ENCODE measurements around the gene UMPS.

UMPS gene

GRCh38 chr3:124773351-124774326 is 43.4 kb downstream of the UMPS start:
- TF ChIP-seq ZNF26 (tag by site-specific recombination; IDR thresholded peaks at IDR 0.05), result no peak
- TF ChIP-seq ZNF561 (tag by site-specific recombination; IDR thresholded peaks at IDR 0.05; ENCODE audit: borderline replicate concordance), result no peak
- no peak for TF ChIP-seq BCL11B (tag by site-specific recombination; IDR thresholded peaks at IDR 0.05; ENCODE audit: low read depth)
- TF ChIP-seq ZNF362 (tag by site-specific recombination; IDR thresholded peaks at IDR 0.05), result no peak
- no peak for TF ChIP-seq ZFP37 (tag by site-specific recombination; IDR thresholded peaks at IDR 0.05)
- TF ChIP-seq ZNF18 (tag by site-specific recombination; IDR thresholded peaks at IDR 0.05), result no peak
- no peak for TF ChIP-seq ZNF426 (tag by site-specific recombination; IDR thresholded peaks at IDR 0.05)
- TF ChIP-seq ZNF48 (tag by site-specific recombination; IDR thresholded peaks at IDR 0.05), result no peak
- no peak for TF ChIP-seq ZNF501 (tag by site-specific recombination; IDR thresholded peaks at IDR 0.05)
- TF ChIP-seq SCRT2 (tag by site-specific recombination; IDR thresholded peaks at IDR 0.05), result no peak
- no peak for TF ChIP-seq ZBTB49 (tag by site-specific recombination; IDR thresholded peaks at IDR 0.05; ENCODE audit: low read depth)
- TF ChIP-seq PBX3 (CRISPR knock-in tag; IDR thresholded peaks at IDR 0.05), result no peak
- TF ChIP-seq ZNF658 (tag by site-specific recombination; IDR thresholded peaks at IDR 0.05), result no peak
- TF ChIP-seq KLF16 (tag by site-specific recombination; IDR thresholded peaks at IDR 0.05), result no peak
- no peak for TF ChIP-seq PATZ1 (tag by site-specific recombination; IDR thresholded peaks at IDR 0.05)
- TF ChIP-seq ZNF202 (tag by site-specific recombination; IDR thresholded peaks at IDR 0.05; ENCODE audit: borderline replicate concordance), result no peak
- no peak for TF ChIP-seq ZNF138 (tag by site-specific recombination; IDR thresholded peaks at IDR 0.05; ENCODE audit: borderline replicate concordance)
- TF ChIP-seq ZNF174 (tag by site-specific recombination; IDR thresholded peaks at IDR 0.05), result no peak
- TF ChIP-seq ZNF211 (tag by site-specific recombination; IDR thresholded peaks at IDR 0.05; ENCODE audit: low read depth), result no peak
- TF ChIP-seq ZNF600 (tag by site-specific recombination; IDR thresholded peaks at IDR 0.05), result no peak
- Histone ChIP-seq H3K27ac (ENCODE audit: extremely low read depth, low read depth, low read length) (no peak overlapping the region), H3K36me3 (ENCODE audit: control insufficient read depth in 2 of 2, insufficient read depth in 1 of 2, low read length in 2 of 2) (peaks cover 0 to 11% of the 10 kb centered on the region in 2 experiments; a peak in 1 of 3 replicates), H3K4me1 (ENCODE audit: control insufficient read depth, insufficient read depth, low read length) (peaks cover 13% of the 10 kb centered on the region; the same call in 1 of the 2 replicates), H3K9me3 (ENCODE audit: control insufficient read depth, insufficient read depth, low read depth, low read length) (no peaks in the 10 kb centered on the region), H3K4me3 (ENCODE audit: low read depth, low read length) (no peak overlapping the region)
- ChIA-PET POLR2A (interaction anchor here (0.7 kb wide), 1 partner anchor 72 kb away, joined by 8 read pairs; no protein-coding TSS in a partner anchor), CTCF (no interaction called here)

All from HEK293 (cell line).